ENCODE measurements around the gene OR8K3.

GRCh38 chr11:56345739-56346138, 30.8 kb downstream of the OR8K3 start, which contains the start of gene OR8K1:
- TF ChIP-seq EZH2 (IDR thresholded peaks at IDR 0.05; ENCODE audit: borderline replicate concordance, low read length) (no peak), CTCF (IDR thresholded peaks at IDR 0.05; ENCODE audit: low read length) (no peak)

All from OCI-LY1 (cell line).